Activated CD8-positive, alpha-beta memory T cell treated with anti-CD3 and anti-CD28 coated beads for 48 hours (primary cell): ENCODE results near the gene MCF2L2.

Experiments
- DNase-seq, 3 experiments: peaks; one replicate each; pipeline ENCODE4 v3.0.0-alpha.2; 2020; ENCODE audit warnings: low read depth in 2 of 3, low spot score in 2 of 3

MCF2L2 gene

DNA sequence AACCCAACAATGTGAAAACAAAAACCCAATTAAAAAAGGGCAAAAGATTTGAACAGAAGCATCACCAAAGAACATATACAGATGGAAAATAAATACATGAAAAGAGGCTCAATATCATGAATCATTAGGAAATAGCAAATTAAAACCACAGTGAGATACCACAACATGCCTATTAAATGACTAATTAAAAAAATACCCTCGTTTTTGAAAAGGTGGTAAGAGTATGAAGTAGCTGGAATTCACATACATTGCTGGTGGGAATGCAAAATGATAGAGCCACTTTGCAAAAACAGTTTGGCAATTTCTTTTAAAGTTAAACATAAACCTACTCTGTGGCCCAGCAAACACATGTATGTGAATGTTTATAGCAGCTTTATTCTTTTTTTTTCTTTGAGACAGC, 99.6 kb downstream of the MCF2L2 start:
- DNase-seq, result no peak

DNA sequence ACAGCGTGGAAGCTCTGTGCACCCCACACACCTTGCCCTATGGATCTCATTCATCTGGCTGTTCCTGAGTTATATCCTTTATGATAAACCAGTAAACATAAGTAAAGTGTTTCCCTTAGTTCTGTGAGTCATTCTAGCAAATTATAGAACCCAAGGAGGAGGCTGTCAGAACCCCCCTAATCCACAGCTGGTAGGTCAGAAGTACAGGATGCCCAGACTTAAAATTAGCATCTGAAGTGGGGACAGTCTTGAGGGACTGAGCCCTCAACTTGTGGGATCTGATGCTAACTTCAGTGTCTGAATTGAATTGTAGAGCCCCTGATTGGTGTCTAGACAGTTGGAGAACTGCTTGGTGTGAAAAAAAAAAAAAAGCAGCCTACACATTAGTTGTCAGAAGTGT, 100.3 kb downstream of the MCF2L2 start:
- no peak for DNase-seq

DNA sequence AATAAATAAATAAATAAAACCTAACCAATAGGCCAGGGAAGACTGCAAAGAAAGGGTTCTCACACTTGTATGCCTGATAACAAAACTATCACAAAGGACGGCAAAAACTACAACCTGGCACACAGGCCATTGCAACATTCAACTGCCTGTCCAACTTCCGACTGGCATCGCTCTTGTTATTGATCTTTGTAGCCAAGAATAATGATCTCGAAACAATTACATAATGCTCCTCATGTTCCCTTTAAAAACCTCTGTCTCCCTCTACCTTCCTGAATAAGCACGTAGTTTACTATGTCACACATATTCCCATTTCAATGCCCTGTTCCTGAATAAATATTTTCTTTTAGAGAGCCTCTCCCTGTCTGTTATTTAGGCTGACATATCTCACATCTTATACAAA, 101.1 kb downstream of the MCF2L2 start:
- no peak for DNase-seq

DNA sequence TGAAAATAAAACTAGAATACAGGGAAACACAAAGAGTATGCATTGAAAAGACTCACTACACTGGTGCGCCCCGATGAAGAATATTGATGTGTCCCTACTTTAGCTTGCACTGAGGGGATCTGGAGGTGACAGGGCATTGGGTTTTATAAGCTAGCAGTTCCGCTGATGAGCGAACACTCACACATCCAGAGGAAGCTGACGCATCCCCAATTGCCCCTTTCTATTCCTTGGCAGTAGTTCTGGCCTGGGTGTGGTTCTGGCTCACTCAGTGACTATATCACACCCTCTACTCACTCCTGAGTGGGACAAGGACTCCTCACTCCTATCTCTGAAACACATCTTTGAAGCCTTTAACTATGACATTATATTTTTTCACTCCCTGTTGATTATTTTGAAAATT, 104.3 kb downstream of the MCF2L2 start:
- DNase-seq, result no peak

- no peak for DNase-seq
Observed at GRCh38 chr3:183319371-183319770, 109.0 kb downstream of the MCF2L2 start.

DNA sequence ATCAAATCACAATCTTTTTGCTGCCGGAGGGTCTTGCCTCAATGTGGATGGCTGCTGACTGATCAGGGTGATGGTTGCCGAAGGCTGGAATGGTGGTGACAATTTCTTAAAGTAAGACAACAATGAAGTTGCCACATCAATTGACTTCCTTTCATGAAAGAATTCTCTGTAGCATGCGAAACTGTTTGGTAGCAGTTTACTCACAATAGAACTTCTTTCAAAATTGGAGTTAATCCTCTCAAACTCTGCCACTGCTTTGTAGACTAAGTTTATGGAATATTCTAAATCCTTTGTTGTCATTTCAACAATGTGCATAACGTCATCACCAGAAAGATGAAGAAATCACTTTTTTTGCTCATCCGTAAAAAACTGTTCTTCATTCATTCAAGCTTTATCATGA, 109.5 kb downstream of the MCF2L2 start:
- DNase-seq, result no peak

- no peak for DNase-seq
Observed at GRCh38 chr3:183317886-183318865, 110.2 kb downstream of the MCF2L2 start.

DNA sequence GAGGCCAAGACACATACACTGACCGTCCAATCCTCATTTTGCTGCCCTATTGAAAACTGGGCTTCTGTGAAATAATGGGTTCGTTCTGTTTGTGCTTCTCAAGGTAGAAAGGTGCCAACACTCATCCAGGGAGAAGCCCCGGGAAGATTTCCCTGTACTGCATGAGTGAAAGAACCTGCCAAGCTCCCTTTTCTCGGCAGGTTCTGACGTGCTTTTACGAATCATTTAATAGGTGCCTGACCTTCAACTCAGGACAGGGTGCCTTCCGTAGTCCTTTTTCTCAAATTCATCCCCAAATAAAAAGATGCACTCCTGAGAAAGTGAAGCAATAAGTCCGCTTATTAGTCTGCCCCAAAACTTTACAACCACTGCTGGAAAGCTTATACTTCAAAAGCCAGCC, 111.1 kb downstream of the MCF2L2 start:
- DNase-seq, result no peak

GRCh38 chr3:183315739-183316138, 112.7 kb downstream of the MCF2L2 start:
- DNase-seq, result no peak

DNA sequence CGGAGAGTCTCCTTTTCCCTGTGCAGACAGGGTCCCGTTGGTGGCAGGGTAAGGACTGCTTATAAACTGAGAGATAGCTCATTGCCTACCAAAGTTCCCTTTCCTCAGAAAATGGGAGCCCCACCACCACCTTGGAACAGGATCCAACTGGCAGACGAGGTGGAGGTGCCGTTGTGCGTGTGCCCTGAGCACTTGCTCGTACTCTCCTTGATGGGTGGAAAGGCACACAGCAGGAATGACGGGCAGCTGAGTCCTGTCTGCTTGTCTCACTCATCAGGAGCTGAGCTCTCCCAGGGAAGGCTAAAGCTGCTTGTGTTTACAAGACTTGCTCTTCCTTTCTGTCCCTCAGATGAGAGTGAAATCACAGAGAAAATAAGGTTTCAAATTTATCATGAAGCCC, 114.7 kb downstream of the MCF2L2 start:
- DNase-seq, result no peak

DNA sequence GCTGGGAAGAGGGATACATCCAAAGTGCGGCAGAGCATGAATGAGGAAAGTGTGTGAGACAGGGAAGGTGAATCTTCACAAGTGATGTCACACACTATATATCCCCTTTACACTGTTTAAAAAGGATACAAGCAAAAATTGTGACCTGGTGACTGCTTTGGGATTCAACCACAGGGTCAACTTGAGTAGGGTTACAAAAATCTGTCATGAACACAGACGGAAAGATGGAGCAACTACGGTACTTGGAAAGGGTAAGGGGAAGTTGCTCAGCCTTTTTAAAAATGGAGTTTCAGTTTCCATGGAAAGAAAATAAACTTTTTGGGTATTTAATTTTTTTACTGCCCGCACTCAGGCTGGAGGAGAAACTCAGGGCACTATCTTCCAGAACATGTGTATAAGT, 115.1 kb downstream of the MCF2L2 start:
- no peak for DNase-seq

DNA sequence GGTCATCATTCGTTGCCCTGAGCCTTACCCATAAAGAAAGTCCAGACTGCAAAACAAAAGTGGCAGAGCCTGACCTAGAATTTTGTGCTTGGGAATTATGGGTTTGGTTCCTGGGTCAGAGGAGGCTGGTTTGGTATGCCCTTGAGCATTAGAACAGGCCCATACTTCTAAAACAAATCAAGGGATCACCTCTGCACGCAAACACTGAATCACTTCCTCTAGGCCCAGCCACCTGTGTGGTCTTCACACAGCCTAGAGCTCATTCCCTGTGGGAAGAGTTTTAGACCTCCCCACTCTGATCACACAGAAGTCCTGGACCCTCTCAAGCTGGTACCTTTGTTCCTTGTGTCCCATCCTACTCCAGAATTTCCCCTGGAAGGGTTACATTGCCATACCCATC, 116.0 kb downstream of the MCF2L2 start:
- DNase-seq, result no peak

DNA sequence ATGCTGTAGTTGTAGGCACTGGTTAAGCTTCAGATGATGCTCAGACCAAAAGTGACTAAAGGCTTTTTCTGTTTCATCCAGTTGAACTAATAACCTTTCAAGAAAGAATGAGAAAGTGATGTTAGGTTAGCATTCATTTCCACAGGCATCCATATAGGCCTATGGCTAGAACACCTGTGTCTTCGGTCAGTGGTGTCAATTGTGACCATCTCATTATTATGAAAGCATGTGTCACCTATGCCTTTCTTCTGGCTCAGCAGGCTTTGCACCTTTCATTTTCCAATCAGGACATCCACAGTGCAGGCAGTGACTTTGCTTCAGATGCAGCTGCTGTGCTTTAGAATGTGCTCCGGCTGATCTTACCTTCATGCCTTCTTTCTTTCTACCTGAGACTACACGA, 117.5 kb downstream of the MCF2L2 start:
- no peak for DNase-seq

DNA sequence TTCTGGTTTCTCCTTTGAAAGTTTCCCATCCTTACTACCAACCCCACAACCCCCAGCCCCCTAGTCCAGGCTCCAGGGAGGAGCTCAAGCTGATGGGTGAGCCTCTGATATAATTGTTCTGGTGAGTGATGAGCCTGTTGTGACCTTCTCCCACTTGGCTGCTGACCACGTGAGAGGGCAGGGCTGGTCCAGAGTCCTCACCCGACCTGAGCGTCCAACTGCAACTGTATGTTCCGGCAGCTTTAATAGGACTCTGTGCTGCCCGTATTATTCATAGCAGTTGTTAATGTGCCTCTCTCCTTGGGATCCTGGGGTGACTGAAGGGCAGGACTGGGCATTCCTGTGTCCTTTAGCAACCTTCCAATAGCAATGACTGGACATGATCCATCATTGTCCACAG, 119.1 kb downstream of the MCF2L2 start:
- no peak for DNase-seq

- DNase-seq, result no peak
Observed at GRCh38 chr3:183308751-183309150, 119.7 kb downstream of the MCF2L2 start.

GRCh38 chr3:183307749-183308148, 120.7 kb downstream of the MCF2L2 start:
- DNase-seq, result no peak

DNA sequence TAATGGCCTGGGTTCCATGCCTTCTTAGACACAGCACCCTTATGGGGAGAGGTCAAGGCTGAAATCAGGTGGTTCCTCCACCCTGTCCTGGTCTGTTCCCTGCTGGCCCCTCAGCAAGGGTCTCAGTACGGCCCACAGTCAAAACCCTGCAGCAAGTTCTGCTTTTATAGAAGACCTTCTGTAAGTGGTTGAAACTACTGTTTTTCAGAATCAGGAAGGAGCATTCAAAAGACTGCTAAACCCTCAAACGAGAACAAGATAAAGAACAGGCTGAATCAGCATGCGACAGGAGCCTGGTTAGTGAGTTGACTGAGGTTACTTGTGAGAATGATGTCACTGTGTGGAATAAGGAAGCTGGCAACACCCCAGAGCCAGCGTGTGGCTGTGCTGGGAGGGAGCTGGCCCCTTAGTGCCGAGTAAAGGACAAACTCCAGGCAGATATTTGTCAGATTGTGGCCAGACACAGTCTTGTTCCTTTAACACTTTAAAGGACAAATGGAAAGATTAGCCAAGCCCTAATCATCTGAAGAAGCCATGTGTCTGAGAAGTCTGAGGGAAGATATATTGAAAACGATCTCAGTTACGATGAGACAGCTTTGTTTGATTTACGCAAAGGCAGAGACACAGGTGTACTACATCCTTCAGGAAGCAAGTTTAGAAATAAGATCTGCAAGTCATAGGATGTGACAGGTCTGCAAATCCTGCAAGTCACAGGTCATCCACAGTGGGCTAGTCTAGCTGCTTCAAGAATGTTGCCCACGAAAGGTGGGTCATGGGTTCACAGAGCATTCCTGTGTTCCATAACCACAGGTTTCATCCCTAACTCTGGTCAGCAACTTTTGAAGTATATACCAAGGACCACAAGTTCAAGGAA, 121.4 kb downstream of the MCF2L2 start:
- peak in 2 of 3 experiments; percentile 14 to 31 for DNase-seq

DNA sequence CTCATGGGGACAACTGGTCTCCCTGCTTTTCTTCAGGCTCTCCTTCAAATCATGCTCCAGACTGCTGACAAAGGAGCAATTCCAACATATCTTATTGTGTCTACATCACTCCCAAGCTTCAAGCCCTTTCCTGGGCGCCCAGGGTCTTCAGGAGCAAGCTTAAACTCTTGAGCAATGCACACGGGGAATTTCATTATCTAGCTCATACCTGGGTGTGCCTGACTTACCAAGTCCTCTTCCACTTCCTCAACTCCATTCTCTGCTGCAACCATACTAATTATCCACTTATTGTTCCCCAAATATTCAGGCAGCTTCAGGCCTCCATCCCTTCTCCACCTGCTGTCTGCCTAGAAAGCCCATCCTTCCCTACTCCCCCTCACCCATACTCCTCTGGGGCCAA, 124.7 kb downstream of the MCF2L2 start:
- no peak for DNase-seq

- no peak for DNase-seq
Observed at GRCh38 chr3:183301937-183302580, 126.4 kb downstream of the MCF2L2 start.

DNA sequence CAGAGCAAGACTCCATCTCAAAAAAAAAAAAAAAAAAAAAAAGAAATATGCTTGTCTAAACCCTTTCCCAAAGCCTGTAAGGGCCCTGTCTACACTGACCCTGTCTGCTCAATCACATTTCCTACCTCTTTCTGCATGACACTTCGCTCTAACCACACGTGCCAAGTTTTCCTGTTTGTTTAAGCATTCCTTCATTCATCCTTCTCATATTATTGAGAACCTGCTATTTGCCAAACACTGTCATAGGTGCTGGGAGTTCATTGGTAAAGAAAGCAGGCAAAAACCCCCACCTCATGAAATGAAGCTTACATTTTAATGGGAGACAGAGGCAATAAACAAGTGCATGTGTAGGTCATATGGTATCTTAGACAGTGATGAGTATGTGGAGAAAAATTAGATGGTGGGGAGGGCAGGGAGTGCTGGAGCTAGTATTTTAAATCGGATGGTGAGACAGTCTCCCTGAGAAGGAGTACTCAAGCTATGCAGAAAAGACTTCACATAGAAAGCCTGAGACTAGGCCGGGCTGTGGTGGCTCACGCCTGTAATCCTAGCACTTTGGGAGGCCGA, 127.3 kb downstream of the MCF2L2 start:
- DNase-seq, result no peak

DNA sequence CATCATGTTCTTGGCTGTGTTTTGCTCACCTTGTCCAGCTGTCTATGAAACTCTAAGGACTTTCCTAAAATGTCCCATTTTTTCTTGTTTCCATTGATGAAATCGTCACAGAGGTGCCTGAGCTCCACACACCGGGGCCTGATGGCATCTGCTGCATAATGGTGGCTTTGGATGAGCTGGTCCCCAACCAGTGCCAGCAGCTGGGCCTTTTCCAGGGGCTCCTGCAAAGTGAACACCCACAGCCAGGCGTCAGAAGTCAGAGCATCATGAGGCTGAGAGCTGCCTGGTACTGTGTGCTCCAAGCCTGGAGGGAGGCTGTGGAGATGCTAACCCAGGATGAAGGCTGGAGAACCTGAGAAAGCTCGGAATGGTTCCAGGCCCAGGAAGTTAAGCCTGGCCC, 128.4 kb downstream of the MCF2L2 start:
- no peak for DNase-seq
